ENCODE measurements around the gene RSPH1.
"Not testable (repeated sequence)": the region's sequence is repeated elsewhere in the genome, so short reads cannot be mapped to it uniquely, and the experiment has no call there.

RSPH1 gene

DNA sequence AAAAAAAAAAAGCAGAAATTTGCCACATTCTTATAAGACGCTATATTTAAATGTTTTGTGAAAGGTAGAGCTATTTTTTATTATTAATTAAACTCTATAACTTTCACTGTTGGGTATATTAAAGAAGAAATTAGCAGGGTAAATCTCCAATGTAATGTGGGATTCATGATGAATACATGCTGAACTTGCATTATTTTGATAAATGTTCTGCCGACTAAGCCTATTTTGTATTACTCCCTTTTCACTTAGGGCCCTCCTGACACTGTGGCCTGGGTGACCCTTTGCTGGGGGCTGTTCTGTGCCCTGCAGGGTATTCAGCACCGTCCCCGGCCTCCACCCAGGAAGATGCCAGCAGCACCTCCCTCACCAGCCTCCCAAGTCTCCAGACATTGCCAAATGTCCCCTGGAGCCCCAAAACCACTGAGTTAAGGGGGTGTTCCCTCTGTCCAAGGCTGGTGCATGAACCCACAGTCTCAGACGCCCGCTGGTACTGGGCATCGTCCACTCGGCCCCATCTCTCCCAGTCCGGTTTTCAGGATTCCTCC, 22.5 kb downstream of the RSPH1 start:
- DNase-seq (ENCODE audit: low spot score): no peak
- in situ Hi-C loops (cut with MboI; ENCODE audit: low sequenced_read_pairs, unreplicated experiment): no loop called here
- no peak for TF ChIP-seq CTCF (IDR thresholded peaks at IDR 0.05; ENCODE audit: borderline replicate concordance, control extremely low read depth, extremely low read depth, insufficient read depth, missing control alignments)

GRCh38 chr21:42472521-42472920, 23.5 kb downstream of the RSPH1 start:
- no peak for DNase-seq (ENCODE audit: low spot score)
- in situ Hi-C loops (cut with MboI; ENCODE audit: low sequenced_read_pairs, unreplicated experiment): no loop called here
- no peak for TF ChIP-seq CTCF (IDR thresholded peaks at IDR 0.05; ENCODE audit: borderline replicate concordance, control extremely low read depth, extremely low read depth, insufficient read depth, missing control alignments)

DNA sequence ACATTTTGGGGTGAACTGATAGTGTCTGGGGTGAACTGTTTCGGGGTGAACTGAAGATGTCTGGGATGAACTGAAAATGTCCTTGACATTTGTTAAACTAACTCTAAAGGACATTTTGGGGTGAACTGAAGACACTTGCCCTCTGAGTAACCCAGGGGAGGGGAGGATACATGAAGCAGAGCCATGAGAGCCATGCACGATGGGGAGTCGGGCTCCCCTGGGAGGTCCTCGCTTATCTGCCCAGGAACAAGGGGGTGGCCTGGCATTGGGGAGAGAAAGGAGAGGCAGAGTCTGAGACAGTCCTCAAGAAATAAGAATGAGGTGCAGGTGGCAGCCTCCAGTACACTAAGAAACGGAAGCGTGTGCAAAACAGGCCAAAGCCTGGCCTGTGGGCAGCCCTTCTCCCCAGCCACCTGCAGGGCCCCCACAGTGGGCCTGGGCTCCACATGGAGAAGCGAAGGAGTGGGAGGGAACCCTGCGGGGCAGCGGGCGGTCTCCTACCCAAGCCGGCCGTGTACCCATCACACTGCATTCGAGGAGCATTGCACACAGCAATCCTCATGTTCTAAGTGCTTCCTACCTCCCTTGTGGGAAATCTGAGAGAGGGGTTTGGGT, 24.2 kb downstream of the RSPH1 start:
- no peak for DNase-seq (ENCODE audit: low spot score)
- TF ChIP-seq CTCF (IDR thresholded peaks at IDR 0.05; ENCODE audit: borderline replicate concordance, control extremely low read depth, extremely low read depth, insufficient read depth, missing control alignments): no peak
- in situ Hi-C loops (cut with MboI; ENCODE audit: low sequenced_read_pairs, unreplicated experiment): no loop called here

DNA sequence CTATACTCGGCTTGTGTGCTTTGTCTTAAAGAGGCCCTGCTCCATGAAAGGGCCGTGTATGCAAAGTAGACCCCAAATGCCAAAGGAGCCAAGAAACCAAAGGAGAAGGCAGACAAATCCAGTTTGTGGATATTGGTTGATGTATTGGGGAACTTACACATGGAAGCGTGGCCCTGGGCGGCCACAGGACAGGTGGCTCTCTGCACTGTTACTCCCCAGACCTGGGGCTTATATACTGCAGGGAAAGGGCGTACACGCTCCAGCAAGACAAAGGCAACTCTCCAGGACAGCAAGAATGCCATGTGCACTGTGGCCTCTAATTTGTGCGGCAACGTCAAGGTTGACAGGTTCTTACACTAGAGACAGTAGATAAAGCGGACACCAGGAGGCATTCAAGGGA, 24.8 kb downstream of the RSPH1 start:
- no peak for TF ChIP-seq CTCF (IDR thresholded peaks at IDR 0.05; ENCODE audit: borderline replicate concordance, control extremely low read depth, extremely low read depth, insufficient read depth, missing control alignments)
- no peak for DNase-seq (ENCODE audit: low spot score)
- in situ Hi-C loops (cut with MboI; ENCODE audit: low sequenced_read_pairs, unreplicated experiment): no loop called here

- in situ Hi-C loops (cut with MboI; ENCODE audit: low sequenced_read_pairs, unreplicated experiment); DNase-seq (ENCODE audit: low spot score): not testable (repeated sequence)
Measured at GRCh38 chr21:42469726-42470125, 26.3 kb downstream of the RSPH1 start.

DNA sequence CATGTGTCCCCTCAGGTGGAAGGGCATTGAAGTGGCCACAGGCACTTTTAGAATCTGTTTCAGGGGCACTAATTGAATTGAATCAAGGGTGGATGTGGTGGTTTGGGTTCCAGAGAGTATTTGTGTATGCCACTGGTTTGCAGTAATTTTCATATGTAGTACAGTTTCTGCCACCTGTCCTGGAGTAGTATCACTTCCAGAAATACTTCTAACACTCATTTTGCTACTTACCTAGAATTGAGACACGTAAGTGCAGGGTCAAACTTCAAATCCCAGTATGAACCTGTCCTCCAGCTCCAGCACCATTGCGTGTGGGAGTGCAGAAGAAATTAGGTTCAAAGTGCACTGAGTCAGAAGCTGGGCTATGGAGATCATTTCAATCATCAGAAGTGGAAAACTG, 26.8 kb downstream of the RSPH1 start:
- DNase-seq (ENCODE audit: low spot score): no peak
- no peak for TF ChIP-seq CTCF (IDR thresholded peaks at IDR 0.05; ENCODE audit: borderline replicate concordance, control extremely low read depth, extremely low read depth, insufficient read depth, missing control alignments)
- in situ Hi-C loops (cut with MboI; ENCODE audit: low sequenced_read_pairs, unreplicated experiment): no loop called here

- TF ChIP-seq CTCF (IDR thresholded peaks at IDR 0.05; ENCODE audit: borderline replicate concordance, control extremely low read depth, extremely low read depth, insufficient read depth, missing control alignments): no peak
- in situ Hi-C loops (cut with MboI; ENCODE audit: low sequenced_read_pairs, unreplicated experiment): no loop called here
- no peak for DNase-seq (ENCODE audit: low spot score)
Measured at GRCh38 chr21:42468491-42469131, 27.4 kb downstream of the RSPH1 start.

All from GM13976 (cell line).